HG03378 (cell line): ENCODE data around the gene RAD52.

Experiments used
- ATAC-seq: cut with Tn5 transposase; IDR thresholded peaks from one replicate; pipeline ENCODE4 v1.9.1; 2021; ENCODE audit warnings: mild to moderate bottlenecking, moderate library complexity; ENCODE audit not compliant: unreplicated experiment

Gene RAD52

GRCh38 chr12:916240-916639 lies 33.3 kb downstream of the RAD52 start:
- ATAC-seq = no peak

- no peak for ATAC-seq
Measured at GRCh38 chr12:915090-915489, 34.4 kb downstream of the RAD52 start.

- ATAC-seq = no peak
Measured at GRCh38 chr12:913919-914698, 35.4 kb downstream of the RAD52 start.

- ATAC-seq = no peak
Measured at GRCh38 chr12:912466-913235, 36.8 kb downstream of the RAD52 start.

- no peak for ATAC-seq
Measured at GRCh38 chr12:911191-911826, 38.2 kb downstream of the RAD52 start.

DNA sequence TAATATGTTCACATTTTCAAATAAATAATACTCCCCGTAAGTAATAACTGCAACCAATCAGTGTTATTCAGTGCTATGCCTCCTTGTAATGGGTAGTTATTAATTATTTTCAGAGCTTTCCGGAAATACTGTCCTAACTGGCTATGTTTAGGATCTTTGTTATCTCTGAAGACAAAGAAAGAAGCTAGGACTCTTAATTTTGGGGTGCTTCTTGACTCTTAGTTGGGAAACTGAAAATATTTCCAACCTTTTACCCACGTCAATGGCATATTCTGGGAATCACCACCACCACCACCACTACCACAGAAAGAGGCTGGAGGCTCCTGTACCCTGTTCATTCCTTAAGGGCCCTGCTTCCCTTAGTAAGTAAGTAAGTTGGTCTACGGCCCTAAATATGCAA lies 39.1 kb downstream of the RAD52 start:
- ATAC-seq = no peak

DNA sequence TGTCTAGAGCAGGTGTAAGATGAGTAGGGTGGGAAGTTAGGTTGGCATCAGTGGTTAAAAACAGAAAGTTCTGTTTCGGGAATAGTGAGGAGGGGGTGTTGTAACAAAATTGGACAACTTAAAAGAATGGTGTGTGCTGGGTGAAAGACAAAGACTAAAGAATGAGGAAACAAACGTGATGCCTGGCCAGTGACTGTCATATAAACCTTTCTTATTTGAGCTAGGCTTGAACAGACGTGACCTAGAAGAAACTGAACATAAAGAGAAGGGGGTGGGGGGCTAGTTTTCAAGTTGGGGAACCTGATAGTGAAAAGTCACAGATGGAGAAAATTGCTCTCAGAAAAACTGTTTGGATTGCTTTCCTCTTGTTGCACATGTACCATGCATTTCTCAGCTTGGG lies 39.6 kb downstream of the RAD52 start:
- no peak for ATAC-seq

DNA sequence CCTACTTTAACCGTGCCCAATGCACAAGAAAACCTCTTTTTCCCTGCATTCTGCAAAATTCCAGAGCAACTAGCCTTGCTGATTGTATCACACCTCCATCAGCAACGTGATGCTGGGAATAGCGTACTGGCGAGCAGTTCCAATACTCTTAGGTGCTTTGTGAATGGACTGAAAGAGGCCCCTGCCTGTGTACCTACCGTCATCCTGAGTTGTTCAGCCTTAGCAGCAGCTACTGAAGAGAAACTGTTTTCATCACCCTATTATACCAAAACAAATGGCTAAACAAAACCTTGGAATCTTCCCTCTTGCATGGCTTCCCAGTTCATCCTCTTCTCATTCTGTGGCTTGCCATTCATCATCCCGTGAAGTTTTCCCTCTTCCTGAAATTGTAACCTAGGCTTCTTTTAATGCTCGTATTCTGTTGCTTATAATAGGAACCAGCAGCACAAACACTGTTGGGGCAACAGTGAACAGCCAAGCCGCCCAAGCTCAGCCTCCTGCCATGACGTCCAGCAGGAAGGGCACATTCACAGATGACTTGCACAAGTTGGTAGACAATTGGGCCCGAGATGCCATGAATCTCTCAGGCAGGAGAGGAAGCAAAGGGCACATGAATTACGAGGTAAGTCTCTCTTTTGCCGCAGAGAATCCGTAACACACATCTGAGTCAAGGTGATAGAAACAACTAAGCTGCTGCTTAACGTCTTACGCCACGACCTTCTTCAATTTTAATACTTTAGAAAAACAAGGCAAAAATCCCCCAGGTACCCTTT lies 41.9 kb downstream of the RAD52 start:
- no peak for ATAC-seq

- no peak for ATAC-seq
Measured at GRCh38 chr12:906062-906585, 43.4 kb downstream of the RAD52 start.

GRCh38 chr12:905261-906031 lies 44.0 kb downstream of the RAD52 start:
- no peak for ATAC-seq

GRCh38 chr12:904010-904414 lies 45.5 kb downstream of the RAD52 start:
- no peak for ATAC-seq

- ATAC-seq = no peak
Measured at GRCh38 chr12:903055-903454, 46.4 kb downstream of the RAD52 start.

DNA sequence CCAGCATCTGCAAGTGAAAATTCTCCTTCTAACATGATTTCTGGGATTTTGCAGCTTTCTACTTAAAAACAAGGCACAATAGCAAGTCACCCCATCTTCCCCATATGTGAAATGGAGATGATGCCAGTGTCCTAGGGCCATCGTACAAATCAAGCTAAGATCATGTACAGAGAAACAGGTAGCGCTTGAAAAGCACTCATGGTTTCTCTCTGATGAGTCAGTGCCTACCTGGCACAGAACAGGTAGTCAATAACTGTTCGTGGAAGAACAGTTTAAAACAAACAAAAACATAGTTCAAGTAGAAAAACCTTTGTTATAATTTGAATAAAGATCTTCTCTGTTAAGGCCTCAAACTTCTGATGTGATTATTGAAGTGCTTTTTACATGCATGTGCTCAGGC lies 46.9 kb downstream of the RAD52 start:
- ATAC-seq = no peak

DNA sequence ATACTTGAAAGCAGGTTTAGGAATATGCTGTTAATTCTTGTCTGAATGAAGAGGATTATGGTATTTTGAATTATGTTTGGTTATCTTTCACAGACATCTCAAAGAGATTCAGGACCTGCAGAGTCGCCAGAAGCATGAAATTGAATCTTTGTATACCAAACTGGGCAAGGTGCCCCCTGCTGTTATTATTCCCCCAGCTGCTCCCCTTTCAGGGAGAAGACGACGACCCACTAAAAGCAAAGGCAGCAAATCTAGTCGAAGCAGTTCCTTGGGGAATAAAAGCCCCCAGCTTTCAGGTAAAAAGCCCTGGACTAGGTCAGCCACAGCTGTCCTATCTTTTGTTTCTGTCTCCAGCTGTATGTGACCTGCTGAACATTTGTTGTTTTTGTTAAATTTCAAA lies 52.1 kb downstream of the RAD52 start:
- no peak for ATAC-seq

GRCh38 chr12:896031-896430 lies 53.5 kb downstream of the RAD52 start:
- ATAC-seq = no peak

GRCh38 chr12:894226-894625 lies 55.3 kb downstream of the RAD52 start:
- ATAC-seq = no peak

- ATAC-seq = no peak
Measured at GRCh38 chr12:886206-886605, 63.3 kb downstream of the RAD52 start.

DNA sequence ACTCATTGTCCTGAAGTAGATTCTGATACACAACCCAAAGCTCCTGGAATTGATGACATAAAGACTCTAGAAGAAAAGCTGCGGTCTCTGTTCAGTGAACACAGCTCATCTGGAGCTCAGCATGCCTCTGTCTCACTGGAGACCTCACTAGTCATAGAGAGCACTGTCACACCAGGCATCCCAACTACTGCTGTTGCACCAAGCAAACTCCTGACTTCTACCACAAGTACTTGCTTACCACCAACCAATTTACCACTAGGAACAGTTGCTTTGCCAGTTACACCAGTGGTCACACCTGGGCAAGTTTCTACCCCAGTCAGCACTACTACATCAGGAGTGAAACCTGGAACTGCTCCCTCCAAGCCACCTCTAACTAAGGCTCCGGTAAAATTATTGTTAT lies 63.8 kb downstream of the RAD52 start:
- ATAC-seq = no peak

GRCh38 chr12:884746-885414 lies 64.6 kb downstream of the RAD52 start:
- no peak for ATAC-seq

- no peak for ATAC-seq
Measured at GRCh38 chr12:880656-881055, 68.8 kb downstream of the RAD52 start.
